Ishikawa (cell line): Measurements from ENCODE around the gene PALLD.

Source experiments
- CEBPB ChIP-seq: IDR thresholded peaks from 2 replicates; pipeline ENCODE4 v1.6.1; 2012
- CREB1 ChIP-seq: IDR thresholded peaks from 2 replicates; pipeline ENCODE4 v1.6.1; 2012; ENCODE audit warnings: low read depth
- EGR1 ChIP-seq: IDR thresholded peaks from 2 replicates; pipeline ENCODE4 v1.6.1; 2012
- EP300 ChIP-seq: IDR thresholded peaks from 2 replicates; pipeline ENCODE4 v1.6.1; 2012; ENCODE audit warnings: borderline replicate concordance
- FOXM1 ChIP-seq: IDR thresholded peaks from 2 replicates; pipeline ENCODE4 v1.6.1; 2012; ENCODE audit warnings: low read depth, borderline replicate concordance
- MAX ChIP-seq: IDR thresholded peaks from 2 replicates; pipeline ENCODE4 v1.6.1; 2012
- NFIC ChIP-seq: IDR thresholded peaks from 2 replicates; pipeline ENCODE4 v1.6.1; 2012
- RAD21 ChIP-seq: IDR thresholded peaks from 2 replicates; pipeline ENCODE4 v1.6.1; 2012; ENCODE audit warnings: low read depth
- REST ChIP-seq: IDR thresholded peaks from 2 replicates; pipeline ENCODE4 v1.6.1; 2012; ENCODE audit warnings: low read depth, mild to moderate bottlenecking
- TAF1 ChIP-seq: IDR thresholded peaks from 2 replicates; pipeline ENCODE4 v1.6.1; 2012; ENCODE audit warnings: low read depth, mild to moderate bottlenecking
- TCF12 ChIP-seq: IDR thresholded peaks from 2 replicates; pipeline ENCODE4 v1.6.1; 2012; ENCODE audit warnings: low read depth
- TEAD4 ChIP-seq: IDR thresholded peaks from 2 replicates; pipeline ENCODE4 v1.6.1; 2012
- USF1 ChIP-seq: IDR thresholded peaks from 2 replicates; pipeline ENCODE4 v1.6.1; 2012
- YY1 ChIP-seq: IDR thresholded peaks from 2 replicates; pipeline ENCODE4 v1.6.1; 2012; ENCODE audit warnings: low read depth
- ZBTB7A ChIP-seq: IDR thresholded peaks from 2 replicates; pipeline ENCODE4 v1.6.1; 2012; ENCODE audit warnings: low read depth

The PALLD gene

GRCh38 chr4:168600796-168601583 lies 104.1 kb downstream of the PALLD start:
- TF ChIP-seq FOXM1 (no peak), YY1 (no peak), MAX (no peak), ZBTB7A (no peak), CEBPB (no peak), TEAD4 (no peak), EGR1 (no peak), USF1 (no peak), TAF1 (no peak), RAD21 (no peak), CREB1 (no peak), TCF12 (no peak), NFIC (no peak), REST (no peak), EP300 (no peak)

- no peak for TF ChIP-seq CEBPB
- TF ChIP-seq ZBTB7A: no peak
- no peak for TF ChIP-seq YY1
- no peak for TF ChIP-seq TAF1
- TF ChIP-seq FOXM1: no peak
- TF ChIP-seq TCF12: no peak
- no peak for TF ChIP-seq REST
- no peak for TF ChIP-seq CREB1
- TF ChIP-seq EGR1: no peak
Measured at GRCh38 chr4:168601899-168602298, 105.0 kb downstream of the PALLD start.

GRCh38 chr4:168604496-168605373 lies 107.9 kb downstream of the PALLD start:
- no peak for TF ChIP-seq USF1
- peak; percentile 100 for TF ChIP-seq TEAD4
- TF ChIP-seq MAX: peak; percentile 28; the same call in 1 of the 2 replicates
- TF ChIP-seq CEBPB: peak; percentile 94
- TF ChIP-seq NFIC: peak; percentile 99
- TF ChIP-seq CREB1: peak; percentile 52; the same call in 1 of the 2 replicates
- no peak for TF ChIP-seq TAF1
- no peak for TF ChIP-seq EGR1
- peak; percentile 100 for TF ChIP-seq TCF12
- TF ChIP-seq RAD21: peak; percentile 31; the same call in 1 of the 2 replicates
- no peak; the same call in 1 of the 2 replicates for TF ChIP-seq REST
- TF ChIP-seq FOXM1: peak; percentile 100
- peak; percentile 53; the same call in 1 of the 2 replicates for TF ChIP-seq ZBTB7A
- peak; percentile 100 for TF ChIP-seq EP300
- 0 out of 2 replicates have a peak, but pooled peaks have one; percentile 38 for TF ChIP-seq YY1
